NCI-H2107 (cell line): ENCODE data around the gene MAPK8IP1.
"Not testable (repeated sequence)": the region's sequence is repeated elsewhere in the genome, so short reads cannot be mapped to it uniquely, and the experiment has no call there.

Experiments
- DNase-seq: peaks from one replicate; lab custom pipeline; 2025; lab: John Stamatoyannopoulos, UW

MAPK8IP1 gene

GRCh38 chr11:45885274-45885920 lies at the start of gene MAPK8IP1:
Gene MAPK8IP1 (plus strand): TSS chr11:45885651. CDS start chr11:45885821, 170 bp downstream.
- DNase-seq = peak; percentile 62

- no peak for DNase-seq
Observed at GRCh38 chr11:45839204-45839603, 46.2 kb upstream of the MAPK8IP1 start.

GRCh38 chr11:45840251-45840650 lies 45.2 kb upstream of the MAPK8IP1 start:
- DNase-seq = not testable (repeated sequence)

- peak; percentile 82 for DNase-seq
Observed at GRCh38 chr11:45843158-45843924, 42.1 kb upstream of the MAPK8IP1 start.

GRCh38 chr11:45844822-45845578 lies 40.5 kb upstream of the MAPK8IP1 start:
- DNase-seq = no peak

GRCh38 chr11:45846174-45846675 lies 39.2 kb upstream of the MAPK8IP1 start:
- no peak for DNase-seq

- DNase-seq = peak; percentile 91
Observed at GRCh38 chr11:45846974-45847910, 38.2 kb upstream of the MAPK8IP1 start, which contains the start of gene CRY2. Gene CRY2 (plus strand): TSS chr11:45847475. CDS start chr11:45847491, 16 bp downstream.

- no peak for DNase-seq
Observed at GRCh38 chr11:45847911-45848316, 37.5 kb upstream of the MAPK8IP1 start.

GRCh38 chr11:45848654-45849081 lies 36.8 kb upstream of the MAPK8IP1 start:
- DNase-seq = no peak

GRCh38 chr11:45850446-45850845 lies 35.0 kb upstream of the MAPK8IP1 start:
- no peak for DNase-seq

- no peak for DNase-seq
Observed at GRCh38 chr11:45851228-45851627, 34.2 kb upstream of the MAPK8IP1 start.

GRCh38 chr11:45852018-45852711 lies 33.3 kb upstream of the MAPK8IP1 start:
- no peak for DNase-seq

GRCh38 chr11:45852712-45853101 lies 32.7 kb upstream of the MAPK8IP1 start:
- DNase-seq = no peak

GRCh38 chr11:45853332-45854219 lies 31.9 kb upstream of the MAPK8IP1 start:
- no peak for DNase-seq

- DNase-seq = no peak
Observed at GRCh38 chr11:45855308-45855707, 30.1 kb upstream of the MAPK8IP1 start.

GRCh38 chr11:45856044-45856468 lies 29.4 kb upstream of the MAPK8IP1 start:
- DNase-seq = no peak

- DNase-seq = no peak
Observed at GRCh38 chr11:45857961-45858474, 27.4 kb upstream of the MAPK8IP1 start.

- no peak for DNase-seq
Observed at GRCh38 chr11:45858751-45859398, 26.6 kb upstream of the MAPK8IP1 start.

GRCh38 chr11:45859661-45860140 lies 25.8 kb upstream of the MAPK8IP1 start:
- peak; percentile 72 for DNase-seq
